HL-60/S4 treated with phorbol 12-myristate 13-acetate at 8.2 ng/mL for 4 days and 3 days (cell line): ENCODE results near the gene CARD9.
"Not testable (repeated sequence)": the region's sequence is repeated elsewhere in the genome, so short reads cannot be mapped to it uniquely, and the experiment has no call there.

Experiments
- in situ Hi-C: fragments of 300-500 bp; cut with MboI; formaldehyde crosslinking; loops from 2 replicates; pipeline ENCODE4 v1.15.0; 2022; ENCODE audit warnings: low sequenced_read_pairs

CARD9 gene, protein sequence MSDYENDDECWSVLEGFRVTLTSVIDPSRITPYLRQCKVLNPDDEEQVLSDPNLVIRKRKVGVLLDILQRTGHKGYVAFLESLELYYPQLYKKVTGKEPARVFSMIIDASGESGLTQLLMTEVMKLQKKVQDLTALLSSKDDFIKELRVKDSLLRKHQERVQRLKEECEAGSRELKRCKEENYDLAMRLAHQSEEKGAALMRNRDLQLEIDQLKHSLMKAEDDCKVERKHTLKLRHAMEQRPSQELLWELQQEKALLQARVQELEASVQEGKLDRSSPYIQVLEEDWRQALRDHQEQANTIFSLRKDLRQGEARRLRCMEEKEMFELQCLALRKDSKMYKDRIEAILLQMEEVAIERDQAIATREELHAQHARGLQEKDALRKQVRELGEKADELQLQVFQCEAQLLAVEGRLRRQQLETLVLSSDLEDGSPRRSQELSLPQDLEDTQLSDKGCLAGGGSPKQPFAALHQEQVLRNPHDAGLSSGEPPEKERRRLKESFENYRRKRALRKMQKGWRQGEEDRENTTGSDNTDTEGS

DNA sequence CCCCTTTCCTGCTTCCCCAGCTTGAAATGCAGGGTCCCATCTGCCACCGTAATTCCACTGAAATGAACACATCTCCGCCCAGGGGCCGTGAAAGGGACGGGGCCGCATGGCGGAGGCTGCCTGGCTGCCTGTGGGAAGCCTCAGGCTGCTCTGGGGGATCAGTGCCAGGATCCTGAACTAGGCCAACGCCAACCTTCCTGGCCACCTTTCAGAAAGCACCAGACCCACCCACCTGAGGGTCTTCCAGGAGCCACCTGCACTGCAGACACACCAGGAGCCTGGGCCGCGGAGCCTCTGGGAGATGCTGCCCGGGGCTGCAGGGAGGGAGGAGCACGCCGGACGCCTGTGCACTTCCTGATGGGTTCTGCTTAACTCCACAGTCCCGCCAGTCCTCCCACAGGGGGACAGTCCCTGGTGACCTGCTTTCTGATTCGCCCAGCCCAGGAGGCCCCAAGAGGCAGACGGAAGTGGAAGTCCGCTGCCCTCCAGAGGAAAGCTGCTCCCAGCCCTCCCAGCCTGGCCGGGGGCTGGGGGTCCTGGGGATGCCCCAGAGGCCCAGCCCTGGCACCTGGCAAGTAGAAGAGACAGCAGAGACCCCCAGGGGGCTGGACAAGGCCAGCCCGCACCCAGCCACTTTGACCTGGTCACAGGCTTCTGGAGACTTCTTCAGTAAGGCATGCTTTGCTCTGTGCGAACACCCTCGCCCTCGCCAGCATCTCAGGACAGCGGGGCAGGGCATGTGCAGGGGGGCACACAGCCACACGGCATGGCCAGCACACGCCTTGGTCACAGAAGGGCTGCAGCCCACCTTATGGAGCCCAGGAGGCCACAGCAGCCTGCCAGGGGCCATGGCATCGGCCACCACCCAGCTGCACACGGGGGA lies at the start of gene CARD9:
Gene CARD9, minus strand, starts transcription at position 370 of the 883 bp plus-strand sequence. CDS start 1,591 bp downstream, outside the sequence.
- in situ Hi-C loops: no loop called here

DNA sequence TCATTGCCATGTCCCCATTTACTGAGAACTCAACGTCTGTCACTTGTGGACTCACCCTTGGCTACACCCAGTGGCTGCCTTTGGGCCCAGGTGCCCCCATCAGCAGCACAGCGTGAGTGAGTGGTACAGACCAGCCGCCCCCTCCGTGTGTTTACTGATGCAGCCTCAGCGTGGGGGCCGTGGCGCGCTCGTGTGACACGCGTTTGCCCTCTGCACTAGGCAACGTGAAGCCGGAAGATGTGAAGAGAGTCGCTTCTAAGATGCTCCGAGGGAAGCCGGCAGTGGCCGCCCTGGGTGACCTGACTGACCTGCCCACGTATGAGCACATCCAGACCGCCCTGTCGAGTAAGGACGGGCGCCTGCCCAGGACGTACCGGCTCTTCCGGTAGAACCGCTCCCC lies 49.4 kb upstream of the CARD9 start:
- in situ Hi-C loops: no loop called here

DNA sequence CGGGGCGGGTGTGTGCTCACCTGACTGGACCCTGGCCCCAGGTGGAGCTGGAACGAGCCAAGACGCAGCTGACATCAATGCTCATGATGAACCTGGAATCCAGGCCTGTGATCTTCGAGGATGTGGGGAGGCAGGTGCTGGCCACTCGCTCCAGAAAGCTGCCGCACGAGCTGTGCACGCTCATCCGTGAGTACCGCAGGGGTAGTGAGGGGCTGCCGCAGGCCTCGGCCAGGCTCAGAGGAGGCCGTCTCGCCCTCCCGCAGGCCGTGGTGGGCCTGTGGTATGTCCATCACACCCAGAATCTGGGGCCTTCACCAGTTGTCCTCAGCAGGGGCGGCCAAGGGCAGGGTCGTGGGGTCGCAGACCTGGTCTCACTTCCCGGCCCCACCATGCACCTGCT lies 48.3 kb upstream of the CARD9 start:
- in situ Hi-C loops: no loop called here

DNA sequence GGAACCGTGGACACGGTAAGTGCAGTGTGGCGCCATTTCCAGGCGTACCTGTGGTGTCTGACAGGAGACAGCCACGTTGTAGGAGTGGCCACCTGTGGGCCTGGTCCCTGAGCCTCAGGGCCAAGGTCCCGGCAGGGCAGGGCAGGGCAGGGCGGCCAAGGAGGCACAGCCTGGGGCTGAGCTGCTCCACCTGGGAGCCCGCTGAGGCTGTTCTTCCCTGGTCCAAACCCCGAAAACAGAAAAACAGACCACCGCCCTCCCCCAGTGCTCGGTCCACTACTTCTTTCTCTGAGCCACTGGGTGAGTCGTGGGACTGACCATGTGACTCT lies 45.6 kb upstream of the CARD9 start:
- in situ Hi-C loops: no loop called here

DNA sequence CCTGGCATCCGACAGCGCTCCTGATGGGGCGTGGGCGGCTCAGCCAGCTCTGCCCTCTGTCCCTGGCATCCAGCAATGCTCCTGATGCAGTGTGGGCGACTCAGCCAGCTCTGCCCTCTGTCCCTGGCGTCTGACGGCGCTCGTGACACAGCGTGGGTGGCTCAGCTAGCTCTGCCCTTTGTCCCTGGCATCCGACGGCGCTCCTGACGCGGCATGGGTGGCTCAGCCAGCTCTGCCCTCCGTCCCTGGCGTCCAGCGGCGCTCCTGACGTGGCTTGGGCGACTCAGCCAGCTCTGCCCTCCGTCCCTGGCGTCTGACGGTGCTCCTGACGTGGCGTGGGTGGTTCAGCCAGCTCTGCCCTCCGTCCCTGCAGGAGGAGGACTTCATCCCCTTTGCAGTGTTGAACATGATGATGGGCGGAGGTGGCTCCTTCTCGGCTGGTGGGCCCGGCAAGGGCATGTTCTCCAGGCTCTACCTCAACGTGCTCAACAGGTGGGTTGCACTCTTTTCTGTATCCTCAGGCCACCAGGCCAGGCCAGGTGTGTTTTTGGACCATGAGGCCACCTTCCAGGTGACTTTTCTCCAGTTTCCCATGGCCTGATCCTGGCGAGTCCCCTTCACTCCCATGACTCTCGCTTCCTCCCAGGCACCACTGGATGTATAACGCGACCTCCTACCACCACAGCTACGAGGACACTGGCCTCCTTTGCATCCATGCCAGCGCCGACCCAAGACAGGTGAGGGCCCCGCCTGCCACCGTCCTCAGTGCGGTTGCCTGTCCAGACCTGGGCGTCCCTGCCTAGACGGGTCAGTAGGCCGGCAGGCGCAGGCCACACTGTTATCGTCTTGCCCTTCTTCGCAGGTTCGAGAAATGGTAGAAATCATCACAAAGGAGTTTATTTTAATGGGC lies 45.0 kb upstream of the CARD9 start:
- in situ Hi-C loops: no loop called here

DNA sequence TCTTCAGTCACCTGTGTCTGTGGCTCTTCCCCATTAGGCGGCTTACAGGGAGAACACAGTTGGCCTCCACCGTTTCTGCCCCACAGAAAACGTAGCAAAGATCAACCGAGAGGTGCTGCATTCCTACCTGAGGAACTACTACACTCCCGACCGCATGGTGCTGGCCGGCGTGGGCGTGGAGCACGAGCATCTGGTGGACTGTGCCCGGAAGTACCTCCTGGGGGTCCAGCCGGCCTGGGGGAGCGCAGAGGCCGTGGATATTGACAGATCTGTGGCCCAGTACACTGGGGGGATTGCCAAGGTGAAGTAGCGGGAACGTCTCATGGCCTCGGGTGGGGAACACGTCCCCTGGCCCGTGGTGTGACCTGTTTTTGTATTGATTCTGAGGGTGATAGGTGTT lies 43.4 kb upstream of the CARD9 start:
- in situ Hi-C loops: no loop called here

DNA sequence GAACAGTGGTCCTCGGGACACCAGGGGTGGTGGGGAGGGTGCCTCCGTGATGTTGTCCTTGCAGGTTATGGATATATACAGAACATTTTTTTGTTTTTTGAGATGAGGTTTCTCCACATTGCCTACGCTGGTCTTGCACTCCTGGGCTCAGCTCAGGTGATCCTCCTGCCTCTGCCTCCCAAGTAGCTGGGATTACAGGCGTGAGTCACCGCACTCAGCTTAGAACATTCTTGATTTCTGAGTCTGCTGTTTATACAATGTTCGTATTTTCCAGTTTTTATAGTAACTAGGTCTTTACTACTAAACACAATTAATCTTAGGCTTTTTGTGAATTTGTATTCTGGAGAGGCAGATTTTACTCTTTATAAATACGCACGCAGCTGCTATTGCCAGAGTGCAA lies 43.0 kb upstream of the CARD9 start:
- in situ Hi-C loops: no loop called here

DNA sequence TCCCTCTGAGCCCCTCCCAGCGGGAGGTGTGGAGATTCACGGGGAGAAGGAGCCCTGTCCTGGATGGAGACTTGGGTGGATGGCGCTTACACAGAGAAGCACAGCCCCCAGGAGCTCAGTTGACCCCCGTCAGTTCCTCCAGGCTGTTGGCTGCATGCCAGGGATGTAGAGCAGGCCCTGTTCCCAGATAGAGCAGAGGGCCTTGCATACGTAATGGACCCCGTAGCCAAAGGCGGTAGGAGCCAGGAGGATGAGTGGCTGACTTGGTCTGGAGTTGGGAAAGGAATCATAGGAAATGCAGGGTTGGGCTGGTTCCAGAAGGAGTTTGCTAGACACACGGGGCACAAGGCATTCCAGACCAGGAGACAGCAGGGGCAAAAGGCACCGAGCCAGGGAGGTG lies 39.5 kb upstream of the CARD9 start:
- in situ Hi-C loops: no loop called here

DNA sequence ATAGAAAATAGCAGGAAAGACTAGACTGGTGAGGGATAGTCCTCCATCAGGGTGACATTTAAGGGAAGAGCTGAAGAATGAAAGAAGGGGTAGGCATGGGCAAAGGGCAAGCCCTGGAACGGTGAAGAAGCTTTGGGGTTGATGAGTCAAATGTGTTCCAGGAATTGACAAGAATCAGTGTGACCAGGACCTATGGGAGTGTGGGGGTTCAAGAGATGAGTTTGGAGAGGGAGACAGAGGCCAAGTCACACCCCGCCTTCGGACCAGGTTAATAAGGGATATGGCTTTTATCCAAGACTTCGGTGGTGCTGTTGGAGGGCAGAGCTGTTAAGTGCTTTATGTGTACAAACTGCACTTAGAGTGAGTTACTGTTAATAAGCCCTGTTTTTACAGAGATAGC lies 37.9 kb upstream of the CARD9 start:
- in situ Hi-C loops: no loop called here

DNA sequence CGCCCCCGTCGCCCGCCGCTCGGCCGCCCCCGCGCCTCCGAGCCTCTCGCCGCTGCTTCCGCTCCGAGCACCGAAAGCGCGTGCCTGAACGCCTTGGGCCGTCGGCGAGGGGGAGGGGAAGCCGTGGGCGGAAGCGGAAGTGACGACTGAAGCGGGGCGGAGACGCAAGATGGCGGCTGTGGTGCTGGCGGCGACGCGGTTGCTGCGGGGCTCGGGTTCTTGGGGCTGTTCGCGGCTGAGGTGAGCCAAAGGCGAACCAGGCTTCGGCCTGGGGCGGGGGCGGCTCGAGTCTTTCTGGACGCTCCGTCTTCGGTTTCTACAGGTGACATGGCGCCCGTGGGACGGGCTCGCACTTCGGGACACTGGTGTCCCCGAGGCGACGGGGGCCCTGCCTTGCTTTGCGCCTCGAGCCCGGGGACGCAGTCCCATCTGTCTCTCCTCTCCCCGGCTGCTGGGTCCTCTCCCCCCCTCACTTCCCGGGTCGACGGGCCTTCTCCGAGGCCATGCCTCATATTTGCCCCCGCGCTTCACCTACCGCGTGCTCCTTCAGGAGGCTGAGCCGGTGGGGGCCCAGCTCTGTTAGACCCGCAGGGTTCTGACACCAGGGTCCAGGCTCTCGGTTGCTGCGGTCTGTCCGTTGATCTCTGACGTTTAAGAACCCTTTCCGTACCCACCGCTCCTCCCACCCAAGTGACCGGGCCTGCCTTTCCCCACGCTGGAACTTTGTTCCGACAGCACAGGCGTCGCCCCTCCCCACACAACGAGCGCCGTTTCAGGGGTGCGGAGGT lies 37.2 kb upstream of the CARD9 start, which contains the start of the genes ENTR1 and PMPCA:
Gene ENTR1, minus strand, starts transcription at position 115 of the 788 bp plus-strand sequence. CDS start 217 bp downstream, outside the sequence.
Gene PMPCA, plus strand, starts transcription at position 159 of the 788 bp plus-strand sequence. Its CDS starts 11 bp downstream, at position 170.
- in situ Hi-C loops: no loop called here

DNA sequence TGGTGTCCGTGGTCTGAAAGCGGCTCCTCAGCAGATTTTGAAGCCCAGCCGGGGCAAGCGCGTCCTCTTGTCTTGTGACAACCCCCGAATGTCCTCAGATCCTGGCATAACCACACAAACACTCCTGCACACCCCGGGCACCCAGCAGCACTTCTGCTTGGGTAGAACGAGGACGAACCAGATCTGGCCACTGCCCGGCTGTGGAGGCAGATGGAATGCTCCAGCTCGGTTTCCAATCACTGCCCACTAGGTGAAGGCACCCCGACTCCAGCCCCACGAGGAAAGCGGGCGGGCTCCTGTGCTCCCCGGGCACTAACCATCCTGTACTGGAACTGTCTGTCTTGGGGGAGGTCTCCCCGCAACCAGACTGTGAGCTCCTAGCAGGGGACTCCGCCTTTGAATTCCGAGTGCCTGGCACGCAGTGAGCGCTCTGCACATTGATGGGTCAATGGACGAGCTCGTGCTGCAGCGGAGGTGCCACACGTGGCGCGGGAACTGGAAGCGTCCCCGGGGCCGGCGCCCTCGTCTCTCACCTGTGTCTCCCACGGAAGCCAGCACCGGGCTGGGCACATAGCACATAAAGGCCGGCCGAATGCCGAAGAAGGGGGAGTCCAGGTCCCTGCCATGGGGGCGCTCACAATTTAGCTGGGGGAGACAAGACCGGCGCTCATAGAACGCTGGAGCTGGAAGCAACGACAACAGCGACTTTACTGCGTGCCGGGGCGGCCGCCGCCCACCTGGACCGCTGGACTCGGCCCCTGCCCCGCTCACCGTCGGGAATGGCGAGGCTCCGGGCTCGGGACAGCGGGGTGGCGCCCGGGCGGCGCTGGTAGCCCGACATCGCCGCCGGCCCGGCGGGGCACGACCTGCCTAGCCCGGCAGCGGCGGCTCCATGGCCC lies 36.3 kb upstream of the CARD9 start:
- in situ Hi-C loops: no loop called here

DNA sequence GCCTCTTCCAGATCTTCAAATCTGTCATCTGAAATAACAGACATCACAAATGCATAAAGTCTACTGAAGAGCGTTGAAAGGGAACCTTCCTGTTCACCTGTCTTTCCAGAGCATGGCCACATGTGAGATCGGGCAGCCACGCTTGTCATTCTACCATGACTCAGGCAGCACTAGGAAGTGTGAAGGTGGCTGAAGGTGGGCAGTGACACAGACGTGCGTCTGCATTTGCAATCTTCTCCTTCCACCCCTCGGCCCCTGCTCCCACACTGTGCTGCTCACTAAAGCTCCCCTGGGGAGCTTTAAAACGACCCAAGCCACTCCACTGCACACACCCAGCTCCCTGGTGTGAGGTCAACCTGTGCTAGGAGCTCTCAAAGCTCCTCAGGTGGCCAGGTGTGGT lies 34.4 kb upstream of the CARD9 start:
- in situ Hi-C loops: no loop called here

DNA sequence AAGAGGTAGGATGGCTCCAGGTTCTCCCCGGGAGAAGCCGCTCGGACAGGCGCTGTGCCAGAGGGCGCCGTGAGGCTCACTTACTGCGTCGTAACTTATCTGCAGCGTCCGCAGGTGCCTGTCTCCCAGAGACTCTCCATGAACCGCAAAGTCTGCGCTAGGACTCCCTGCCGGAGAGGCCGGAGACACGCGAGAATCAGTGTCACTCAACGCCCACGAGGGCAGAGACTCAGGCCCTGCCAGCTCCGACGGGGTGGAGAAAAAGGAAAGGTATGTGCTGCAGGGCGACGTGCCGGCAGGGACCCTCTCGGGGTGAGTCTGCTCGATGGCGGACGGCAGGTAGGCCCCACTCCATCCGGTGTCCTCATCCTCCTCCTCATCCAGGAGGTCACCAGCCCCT lies 33.6 kb upstream of the CARD9 start:
- in situ Hi-C loops: not testable (repeated sequence)

DNA sequence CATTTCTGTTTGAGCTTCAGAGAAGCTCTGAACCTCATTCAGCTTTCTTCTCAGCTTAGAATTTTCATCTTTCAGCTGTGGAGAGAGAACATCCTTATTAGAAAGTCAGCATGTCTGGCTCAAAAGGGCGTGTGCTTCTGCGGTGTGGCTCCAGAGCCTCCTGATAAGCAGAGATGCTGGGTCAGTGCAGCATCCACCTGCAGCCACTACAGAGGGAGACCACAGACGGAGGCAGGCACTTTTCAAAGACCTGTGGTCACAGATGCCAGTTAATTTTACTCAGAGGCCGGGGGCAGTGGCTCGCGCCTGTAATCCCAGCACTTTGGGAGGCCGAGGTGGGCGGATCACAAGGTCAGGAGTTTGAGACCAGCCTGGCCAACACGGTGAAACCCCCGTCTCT lies 32.4 kb upstream of the CARD9 start:
- in situ Hi-C loops: not testable (repeated sequence)

DNA sequence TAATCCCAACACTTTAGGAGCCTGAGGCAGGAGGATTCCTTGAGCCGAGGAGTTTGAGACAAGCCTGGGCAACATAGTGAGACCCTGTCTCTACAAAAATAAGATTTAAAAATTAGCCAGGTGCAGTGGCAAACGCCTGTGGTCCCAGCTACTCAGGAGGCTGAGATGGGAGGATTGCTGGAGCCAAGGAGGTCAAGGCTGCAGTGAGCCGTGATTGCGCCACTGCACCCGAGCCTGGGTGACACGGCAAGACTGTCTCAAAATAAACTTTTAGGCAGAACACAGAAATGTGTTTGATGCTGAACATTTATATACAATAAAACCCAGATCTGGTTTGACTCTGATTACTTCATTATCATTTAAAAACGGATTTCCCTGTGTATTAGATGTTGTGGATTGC lies 32.0 kb upstream of the CARD9 start:
- in situ Hi-C loops: no loop called here

DNA sequence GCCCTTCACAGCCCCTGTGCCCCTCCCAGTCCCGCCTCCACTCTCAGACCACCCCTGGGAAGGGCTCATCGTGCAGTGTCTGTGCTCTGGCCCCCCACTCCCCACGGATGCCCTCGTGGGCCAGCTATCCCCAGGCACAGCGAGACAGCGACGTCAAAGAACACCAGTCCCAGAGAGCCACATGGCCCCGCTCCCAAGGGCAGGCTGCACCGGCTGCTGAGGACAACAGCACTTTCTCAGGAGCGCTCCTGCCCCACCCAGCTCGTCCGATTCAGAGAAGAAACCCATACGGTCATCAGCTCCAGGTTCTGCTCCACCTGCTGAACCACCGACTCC lies 31.3 kb upstream of the CARD9 start:
- in situ Hi-C loops: no loop called here

DNA sequence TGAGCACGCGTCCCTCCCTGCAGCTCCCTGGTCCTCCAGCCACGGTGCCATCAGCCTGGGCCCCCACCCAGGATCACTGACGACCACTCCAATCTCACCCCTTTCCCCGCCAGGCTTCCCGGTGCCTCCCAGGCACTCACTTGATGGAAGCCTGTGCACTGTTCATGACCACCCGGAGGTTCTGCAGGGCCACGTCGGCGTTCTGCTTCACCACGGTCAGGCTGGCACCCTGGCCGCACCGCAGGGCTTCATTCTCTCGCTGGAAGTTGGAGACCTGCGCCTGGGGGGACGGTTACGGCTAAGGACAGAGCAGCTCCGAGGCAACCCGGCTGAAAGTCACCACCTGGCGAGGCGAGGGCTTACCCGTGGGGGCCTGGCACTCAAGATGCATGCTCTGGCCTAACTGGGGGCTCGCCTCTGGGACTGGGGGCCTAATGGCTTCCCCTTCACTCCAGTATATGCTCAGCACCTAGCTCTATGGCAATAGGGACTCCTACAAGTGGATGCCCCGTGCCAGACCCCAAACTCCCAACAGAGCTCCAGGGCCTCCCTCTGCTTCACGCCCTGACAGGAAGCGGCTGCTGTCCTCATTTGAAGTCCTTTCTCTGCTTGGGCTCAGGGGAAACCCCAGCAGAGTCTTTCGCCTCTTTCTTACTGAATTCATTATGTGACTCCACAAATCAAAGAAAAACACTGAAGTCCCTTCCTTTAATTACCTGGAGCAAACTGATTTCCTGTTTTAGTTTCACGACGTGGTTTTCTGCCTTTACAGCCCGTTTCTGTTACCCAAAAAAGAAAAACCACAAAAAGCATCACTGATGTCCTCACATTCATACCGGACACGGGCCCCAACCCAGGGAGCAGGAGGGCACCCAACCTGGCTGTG lies 30.7 kb upstream of the CARD9 start:
- in situ Hi-C loops: no loop called here

DNA sequence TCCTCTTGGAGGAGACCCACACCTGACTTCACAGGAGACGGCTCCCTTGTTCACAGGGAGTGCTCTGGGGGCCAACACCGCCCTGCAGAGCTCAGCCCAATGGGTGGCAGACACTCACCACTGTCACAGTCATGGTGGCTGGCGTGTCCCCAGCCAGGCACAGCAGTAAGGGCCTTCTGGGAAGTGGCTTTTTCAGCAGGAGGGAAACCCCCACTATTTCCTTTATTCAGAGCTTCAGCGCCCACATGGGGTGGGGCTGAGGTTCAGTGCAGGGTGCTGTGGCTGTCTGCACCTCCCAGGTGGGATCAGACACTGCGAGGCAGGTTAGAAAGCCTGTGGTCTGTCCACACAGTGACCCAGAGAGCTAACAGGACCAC lies 30.1 kb upstream of the CARD9 start:
- in situ Hi-C loops: no loop called here
